SHP77 treated with DMSO at 0.1 percent for 48 hours (cell line): ENCODE results near the gene PRDM2.
"Not testable (repeated sequence)": the region's sequence is repeated elsewhere in the genome, so short reads cannot be mapped to it uniquely, and the experiment has no call there.

Experiments
- DNase-seq: peaks from one replicate; lab custom pipeline; 2025; lab: John Stamatoyannopoulos, UW

PRDM2 gene

DNA sequence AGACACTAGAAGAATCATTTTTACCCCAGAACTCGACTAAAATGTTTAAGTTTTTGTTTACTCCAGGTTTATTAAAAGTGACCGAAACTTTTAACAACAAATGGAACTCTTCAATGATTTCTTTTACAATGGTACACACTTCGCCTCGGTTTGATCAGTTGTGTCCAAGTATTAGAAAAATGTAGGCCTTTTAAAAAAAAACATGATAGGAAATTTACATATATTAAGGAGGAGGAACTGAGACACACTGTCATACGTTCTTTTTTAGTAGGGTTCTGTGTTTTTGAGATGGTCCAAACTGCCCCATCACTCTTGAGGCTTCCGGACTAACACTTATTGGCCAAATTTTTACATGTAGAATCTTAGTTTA is 1.3 kb downstream of the PRDM2 start:
- DNase-seq: no peak

DNA sequence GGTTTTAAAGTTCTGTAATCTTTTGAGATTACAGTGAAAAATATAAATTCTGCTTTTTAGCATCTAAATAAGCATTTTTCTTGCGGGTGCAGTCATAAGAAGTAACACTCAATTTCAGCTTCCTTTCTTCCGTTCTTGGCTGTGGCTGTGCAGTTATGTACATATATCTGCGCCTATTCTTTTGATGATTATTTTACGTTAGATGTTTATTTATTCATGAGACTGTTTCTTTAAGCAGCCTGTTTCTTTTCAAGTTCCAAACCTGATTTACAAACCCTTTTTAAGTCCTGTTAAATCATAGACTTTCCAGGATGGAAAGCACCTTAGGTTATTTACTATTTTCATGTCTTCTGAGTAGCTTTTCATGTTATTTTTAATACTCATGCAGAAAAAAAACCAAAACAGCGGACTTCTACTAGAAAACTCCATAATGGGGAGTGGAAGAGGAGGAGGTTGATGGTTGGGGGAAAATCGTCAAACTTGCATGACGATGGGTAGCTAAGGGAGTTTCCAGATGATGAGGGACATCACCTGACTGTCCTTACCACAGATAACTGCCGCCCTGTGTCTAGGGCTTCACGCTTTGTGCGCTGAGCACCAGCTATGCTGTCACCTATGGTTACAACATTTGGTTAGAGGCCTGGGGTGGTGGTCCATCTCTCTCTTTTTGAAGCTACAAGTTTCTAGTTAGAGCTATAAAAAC is 2.6 kb downstream of the PRDM2 start:
- DNase-seq: no peak

DNA sequence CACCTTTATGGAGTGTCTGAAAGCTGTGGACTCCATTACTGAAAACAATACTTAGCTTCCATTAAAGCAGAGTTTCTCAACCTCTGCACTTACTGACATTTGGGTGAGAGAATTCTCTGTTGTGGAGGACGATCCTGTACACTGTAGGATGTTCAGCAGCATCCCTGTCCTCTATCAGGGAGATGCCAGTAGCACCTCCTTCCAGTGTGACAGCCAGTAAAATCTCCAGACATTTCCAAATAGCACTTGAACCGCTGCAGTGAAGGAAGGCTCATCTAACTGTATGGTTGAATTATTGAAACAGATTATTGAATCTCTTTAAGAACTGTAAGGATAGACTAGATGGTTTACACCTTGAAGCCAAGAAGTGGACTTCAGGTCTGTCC is 3.1 kb downstream of the PRDM2 start:
- DNase-seq: no peak

DNA sequence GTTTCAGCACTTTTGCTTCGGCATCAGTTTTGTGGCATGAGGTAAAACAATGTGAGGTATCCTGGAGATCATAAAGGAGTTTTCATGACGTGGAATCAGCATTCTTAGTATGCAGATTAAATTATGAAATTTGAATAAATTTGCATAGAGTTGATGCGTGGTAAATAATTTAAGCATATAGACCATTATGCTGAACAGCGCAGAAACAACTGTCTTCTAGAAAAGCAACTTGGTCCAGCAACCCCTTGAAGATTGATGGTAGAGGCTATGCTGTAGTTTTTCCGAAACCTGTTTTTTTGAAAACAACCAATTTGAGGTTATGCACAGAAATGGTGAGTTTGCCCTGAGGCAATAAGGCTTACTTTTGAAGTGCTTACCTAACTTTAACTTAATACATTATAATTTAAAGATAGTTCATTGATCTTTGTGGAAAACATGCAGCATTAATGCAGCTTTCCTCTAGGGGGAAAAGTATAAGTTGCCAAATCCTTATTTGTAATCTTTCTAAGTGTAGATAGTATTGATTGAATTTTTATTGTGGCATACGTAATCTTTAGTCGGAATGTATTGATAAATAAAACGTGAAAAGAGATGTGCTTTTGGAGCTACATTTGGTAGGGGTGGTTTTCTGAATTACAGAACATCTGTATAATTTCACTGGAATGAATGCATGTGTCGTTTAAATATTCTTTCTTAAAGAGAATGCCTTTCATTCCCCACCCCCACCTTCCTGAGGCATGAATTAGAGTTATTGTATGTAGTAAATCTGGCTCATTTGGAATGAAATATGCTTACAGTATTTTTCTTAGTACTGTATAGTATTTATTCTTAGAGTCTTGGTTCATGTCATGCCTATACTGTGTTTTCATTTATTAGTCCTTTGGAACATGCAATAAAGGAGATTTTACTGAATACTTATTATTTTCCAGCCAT is 3.8 kb downstream of the PRDM2 start:
- DNase-seq: no peak

DNA sequence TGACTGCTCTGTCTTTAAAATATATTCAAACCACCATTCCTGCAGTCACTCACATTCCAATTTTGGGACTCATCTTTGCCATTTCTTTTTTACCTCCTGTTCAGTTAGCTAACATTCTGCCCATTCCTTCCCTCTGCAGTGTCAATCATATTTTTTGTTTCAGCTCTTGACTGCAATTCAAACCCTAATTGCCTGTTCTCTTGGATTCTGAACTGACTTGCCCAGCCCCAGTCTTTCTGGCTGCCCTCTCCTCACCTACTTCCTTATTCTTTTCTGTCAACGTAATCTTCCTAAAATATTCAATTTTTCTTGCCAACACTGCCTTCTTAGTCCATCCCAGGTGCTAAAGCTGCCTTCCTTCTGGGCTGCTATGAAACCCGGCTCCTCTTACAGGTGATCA is 6.1 kb downstream of the PRDM2 start:
- no peak for DNase-seq

DNA sequence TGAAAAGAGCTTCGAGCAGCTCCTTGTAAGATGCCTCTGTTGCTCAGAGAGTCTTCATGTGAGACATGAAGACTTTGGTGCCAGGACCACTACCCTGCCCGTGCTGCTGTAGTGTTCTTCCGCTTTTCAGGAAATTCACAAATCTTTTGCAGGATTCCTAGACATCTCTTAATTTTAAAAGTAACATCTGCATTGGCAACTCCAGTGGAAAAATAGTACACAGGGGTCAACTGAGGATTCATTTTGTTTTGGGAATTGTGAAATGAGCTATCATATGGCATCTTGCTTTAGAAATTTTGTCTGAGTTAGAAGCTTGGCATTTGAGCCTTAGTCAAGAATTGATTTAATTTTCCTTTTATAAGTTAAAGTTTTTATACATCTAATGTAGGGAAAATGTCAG is 7.2 kb downstream of the PRDM2 start:
- DNase-seq: no peak

DNA sequence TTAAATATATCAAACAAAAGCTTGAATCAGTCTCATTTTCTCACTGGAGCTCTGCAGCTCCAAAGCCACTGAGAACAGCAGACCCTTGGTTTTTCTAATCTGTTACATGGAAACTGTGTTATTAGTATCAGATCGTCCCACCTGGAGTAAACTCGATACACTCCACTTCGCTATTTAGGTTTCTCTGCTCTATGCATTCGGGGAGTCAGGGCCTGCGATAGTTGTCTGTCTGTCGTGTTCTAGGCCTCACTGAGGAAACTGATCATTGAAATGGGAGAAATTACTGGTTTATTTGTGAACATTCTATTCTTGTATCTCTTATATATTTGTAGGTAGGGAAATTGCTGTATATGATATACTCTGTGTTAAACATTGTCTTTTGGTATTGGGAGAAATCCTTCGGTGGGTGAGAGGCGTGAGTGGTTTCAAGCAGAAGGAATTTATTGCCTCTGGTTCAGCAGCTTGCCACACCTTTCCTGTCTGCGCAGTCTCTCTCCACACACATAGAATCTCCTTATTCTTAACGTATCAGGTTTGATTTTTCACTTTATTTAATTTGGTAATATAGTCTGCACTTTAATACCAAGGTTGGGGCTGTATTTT is 8.5 kb downstream of the PRDM2 start:
- no peak for DNase-seq

DNA sequence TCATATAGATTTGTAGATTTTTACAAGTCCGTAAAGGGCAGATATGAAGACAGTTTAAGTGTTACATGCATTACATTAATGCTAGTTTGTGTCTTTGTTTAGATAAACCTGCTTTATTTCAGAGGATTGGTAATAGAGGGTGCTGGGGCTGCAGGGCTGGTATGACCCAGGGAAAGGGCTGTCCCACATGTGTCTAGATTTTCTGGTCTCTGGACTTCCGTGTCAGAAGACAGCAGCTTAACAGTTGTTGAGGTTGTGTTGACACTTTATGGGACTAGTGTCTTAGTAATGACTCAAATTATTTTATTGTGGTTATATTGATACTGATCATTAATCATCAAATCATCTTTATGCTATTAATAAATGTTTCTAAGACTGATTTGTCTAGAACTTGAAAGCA is 10.1 kb downstream of the PRDM2 start:
- no peak for DNase-seq

DNA sequence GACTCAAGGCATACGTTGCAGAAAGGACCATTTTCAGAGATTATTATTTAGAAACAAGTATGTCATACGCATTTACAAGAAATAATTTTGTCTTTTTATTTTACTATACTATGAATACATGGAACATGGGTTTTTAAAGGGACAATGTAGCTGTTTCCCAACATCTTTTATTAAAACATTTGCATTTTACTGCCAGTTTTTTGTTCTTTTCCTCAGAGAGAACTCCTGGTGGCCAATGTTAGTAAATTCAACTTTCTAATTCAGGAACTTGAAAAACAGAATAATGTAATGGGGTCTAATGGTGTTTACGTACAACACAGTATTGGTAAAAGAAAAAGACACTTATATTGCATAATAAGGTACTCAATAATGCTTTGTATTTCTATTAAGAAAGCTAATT is 14.9 kb downstream of the PRDM2 start:
- no peak for DNase-seq

DNA sequence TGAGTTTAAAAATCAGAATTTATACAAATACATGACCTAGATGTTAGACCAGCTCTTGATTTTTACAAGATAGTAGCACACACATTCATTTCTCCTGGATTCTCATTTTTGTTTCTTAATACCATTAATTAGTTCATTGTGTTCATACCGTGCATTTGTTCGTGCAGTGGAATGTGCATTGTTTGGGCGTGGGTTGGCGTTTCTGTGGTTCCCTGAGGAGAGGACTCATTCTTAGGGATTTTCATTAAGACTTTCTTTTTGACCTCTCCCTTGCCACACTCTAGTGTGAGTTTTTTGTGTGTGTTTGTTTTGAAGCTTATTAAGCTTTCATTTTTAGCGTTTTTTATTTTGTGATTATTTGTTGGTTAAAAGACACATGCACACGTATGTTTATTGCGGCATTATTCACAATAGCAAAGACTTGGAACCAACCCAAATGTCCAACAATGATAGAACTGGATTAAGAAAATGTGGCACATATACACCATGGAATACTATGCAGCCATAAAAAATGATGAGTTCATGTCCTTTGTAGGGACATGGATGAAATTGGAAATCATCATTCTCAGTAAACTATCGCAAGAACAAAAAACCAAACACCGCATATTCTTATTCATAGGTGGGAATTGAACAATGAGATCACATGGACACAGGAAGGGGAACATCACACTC is 15.8 kb downstream of the PRDM2 start:
- not testable (repeated sequence) for DNase-seq

DNA sequence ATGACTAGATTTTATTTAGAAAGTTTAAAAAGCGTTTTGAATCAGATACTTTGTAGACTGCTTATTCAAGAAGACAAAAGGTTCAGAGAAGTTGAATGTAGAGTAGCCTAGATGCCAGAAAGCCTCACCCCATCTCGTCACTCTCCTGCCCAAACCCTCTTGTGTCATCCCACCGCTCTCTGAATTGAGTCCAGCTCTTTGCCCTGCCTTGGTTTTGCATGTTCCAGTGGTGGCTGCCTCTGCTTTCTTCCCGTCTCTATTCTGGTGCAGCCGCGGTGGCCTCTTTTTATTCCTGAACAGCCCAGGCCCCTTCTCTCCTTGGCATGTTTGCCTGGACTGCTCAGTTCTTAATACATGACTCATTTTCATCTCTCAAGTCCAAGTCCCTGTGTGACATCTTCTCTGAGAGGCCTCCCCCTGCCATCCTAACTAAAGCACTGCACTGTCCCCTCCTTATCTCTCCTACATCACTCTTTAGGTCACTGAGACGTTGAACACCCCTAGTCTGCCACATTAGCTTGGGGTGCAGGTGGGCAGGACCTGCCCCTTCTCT is 22.9 kb downstream of the PRDM2 start:
- DNase-seq: no peak

DNA sequence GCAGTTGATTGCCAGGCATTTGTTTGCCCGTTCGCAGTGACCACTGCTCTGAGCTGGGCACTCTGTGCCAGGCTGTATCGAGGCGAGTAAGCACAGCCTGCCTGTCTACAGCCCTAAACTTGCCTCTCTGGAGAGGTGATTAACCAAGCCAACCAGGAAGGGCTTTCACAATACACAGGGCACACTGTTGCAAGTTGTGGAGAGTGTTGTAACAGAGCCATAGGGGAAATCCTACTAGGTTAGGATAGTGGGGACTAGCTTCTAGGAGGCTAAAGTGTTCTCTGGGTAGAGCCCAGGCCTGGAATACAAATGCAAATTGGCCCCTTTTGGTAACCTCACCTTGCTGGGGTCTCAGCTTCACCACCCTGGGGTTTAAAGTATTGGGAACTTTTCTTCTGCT is 23.8 kb downstream of the PRDM2 start:
- DNase-seq: no peak

DNA sequence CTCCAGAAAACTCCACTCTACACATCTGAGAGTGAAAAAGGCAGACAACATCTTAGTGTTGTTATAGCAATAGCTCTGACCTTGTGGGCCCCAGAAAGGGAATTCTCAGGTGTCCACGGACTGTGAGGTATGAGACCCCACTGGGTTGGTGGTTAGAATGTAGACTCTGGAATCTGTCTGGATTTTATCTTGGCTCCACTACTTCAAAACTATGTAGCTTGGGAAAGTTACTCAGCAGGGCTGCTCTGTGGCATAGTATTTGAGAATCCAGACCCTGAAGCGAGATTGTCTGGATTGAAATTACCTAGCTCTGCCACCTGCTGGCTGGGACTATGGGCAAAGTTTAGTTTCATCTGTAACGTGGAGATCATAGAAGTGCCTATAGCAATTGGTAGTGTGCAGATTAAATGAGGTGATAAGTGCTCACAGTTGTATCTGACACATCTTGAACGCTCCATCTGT is 25.8 kb downstream of the PRDM2 start:
- DNase-seq: no peak

DNA sequence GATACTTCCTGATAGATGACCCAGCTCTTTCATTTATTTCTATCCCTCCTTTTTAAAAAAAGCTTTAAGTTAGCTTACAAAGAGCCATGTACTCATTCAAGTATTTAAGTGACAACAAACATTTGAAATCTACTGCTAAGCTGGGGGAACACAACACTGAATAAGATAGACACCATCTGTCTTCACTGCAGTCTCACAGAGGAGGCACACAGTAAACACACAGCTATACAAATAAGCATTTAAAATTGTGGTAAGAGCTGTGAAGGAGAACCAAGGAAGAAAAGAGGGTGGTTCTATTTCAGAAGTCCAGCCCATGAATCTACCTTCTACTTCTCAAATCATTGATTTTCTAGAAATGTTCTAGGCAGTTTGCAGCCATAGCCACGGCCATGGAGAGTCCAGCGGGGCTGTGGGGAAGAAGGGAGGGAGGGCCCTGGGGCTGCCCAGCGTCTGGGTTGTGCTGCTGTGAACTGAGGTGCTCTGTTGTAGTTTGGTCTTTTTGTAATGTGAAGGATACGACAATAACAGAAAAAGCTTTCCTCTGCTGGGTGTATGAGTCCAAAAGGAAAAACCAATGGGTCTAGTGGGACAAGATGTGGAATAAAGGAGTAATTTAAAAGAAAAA is 28.2 kb downstream of the PRDM2 start:
- DNase-seq: no peak

DNA sequence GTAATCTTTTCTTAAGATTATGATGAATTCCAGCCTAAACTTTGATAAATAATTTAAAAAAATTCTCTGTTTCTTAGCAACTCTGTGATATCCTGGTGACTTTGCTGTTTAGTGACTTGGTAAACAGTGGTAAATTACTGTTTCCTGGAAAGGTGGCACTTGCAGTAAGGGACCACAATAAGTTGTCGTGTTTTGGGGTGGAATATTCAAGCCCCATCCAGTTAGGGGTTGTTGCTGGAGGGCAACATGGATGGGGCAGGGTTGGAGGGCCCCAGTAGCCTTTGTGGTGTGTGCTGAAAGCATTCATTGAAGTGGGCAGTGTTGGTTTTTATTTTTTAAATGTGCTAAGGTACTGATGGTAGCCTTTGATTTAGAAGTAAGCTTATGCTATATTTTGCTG is 30.3 kb downstream of the PRDM2 start:
- DNase-seq: no peak

DNA sequence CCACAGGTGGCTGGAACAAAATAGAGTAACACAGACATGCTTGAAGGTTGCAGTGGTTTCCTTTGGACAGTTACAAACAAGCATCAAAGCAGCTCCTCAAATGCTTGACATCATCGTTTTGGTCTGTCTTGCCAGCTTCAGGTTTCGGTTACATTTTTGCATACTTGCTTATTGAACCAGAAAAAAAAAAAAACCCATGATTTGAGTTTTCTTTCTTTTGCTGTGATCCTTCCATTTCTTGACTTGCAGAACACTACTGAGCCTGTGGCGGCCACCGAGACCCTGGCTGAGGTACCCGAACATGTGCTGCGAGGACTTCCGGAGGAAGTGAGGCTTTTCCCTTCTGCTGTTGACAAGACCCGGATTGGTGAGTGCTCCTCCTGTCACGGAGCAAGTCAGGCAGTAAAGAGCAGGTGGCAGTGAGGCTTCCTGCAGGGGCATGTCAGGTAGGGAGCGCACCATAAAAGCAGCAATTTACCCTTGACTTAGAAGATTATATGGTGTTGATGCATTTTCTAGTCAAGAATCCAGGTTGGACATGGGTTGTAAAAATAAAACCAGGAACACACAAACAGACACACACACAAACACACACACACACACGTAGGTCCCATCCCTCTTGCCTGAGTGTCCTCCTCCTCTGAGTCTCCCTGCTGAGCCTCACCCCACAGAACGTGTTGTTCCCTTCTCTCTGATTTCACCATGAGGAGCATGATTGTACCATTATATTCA is 30.9 kb downstream of the PRDM2 start:
- DNase-seq: no peak

DNA sequence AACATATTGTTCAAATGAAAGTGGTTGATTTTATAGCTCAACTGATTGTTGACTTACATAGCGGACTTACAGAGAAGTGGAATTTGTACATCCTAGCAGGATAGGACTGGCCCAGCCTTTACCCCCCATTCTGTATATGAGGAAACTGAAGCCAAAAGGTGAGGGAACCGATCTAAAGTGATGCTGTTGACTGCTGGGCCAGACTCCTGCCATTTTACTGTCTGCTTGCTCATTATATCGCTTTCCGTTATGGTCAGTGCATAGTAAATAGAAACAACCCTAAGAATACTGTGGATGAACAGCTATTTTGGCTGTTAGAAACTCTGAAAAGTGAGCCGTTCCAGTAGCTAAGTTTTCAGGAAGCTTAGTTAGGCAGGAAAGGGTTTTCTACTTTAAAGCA is 31.9 kb downstream of the PRDM2 start:
- no peak for DNase-seq

DNA sequence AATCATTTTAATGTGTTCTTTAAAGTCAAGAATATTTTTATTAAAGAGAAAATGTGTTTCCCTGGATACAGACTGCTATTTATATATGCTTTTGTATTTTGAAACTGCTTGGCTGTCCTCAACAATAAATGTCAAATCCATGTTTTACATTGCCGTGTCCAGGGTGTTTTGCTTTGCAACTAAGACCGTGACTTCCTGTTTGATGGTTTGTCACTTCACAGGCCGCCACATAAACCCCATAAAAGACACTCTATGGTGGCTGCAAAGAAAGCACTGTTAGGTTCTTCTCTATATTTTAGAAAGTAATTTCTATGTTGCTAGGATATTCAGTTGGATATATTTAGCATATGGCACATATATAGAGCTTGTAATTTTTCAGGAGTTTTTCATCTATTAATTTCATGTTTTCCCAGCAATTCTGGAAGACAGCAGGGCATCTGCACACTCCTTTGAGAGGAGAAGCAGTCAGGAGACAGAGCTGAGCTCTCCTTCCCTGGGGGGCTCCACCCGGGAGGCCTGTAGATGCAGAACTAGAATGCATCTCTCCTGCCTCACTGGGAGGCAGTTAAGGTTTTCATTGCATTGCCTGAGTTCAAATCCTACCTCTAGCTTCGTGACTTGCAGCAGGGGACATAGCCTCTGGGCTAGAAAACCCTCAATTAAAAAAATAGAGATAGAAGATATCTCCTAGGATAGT is 33.1 kb downstream of the PRDM2 start:
- no peak for DNase-seq

DNA sequence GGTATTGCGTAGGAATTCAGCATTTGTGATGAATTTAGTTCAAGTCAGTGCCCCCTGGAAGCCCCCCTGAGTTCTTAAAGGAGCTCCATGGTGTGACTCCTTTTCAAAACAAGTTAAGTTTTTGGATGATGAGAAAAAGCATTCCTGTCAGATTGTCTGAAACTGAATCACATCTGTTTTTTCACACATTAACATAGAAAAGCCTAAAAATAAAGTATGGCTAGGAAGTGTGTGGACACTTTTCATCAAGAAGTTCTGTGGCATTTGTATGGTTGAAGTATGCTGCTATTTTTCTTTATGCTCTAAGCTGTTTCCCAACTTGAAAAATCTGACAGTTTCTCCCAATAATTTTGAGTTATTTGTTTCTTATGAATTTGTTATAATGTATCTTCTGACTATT is 33.7 kb downstream of the PRDM2 start:
- DNase-seq: no peak

DNA sequence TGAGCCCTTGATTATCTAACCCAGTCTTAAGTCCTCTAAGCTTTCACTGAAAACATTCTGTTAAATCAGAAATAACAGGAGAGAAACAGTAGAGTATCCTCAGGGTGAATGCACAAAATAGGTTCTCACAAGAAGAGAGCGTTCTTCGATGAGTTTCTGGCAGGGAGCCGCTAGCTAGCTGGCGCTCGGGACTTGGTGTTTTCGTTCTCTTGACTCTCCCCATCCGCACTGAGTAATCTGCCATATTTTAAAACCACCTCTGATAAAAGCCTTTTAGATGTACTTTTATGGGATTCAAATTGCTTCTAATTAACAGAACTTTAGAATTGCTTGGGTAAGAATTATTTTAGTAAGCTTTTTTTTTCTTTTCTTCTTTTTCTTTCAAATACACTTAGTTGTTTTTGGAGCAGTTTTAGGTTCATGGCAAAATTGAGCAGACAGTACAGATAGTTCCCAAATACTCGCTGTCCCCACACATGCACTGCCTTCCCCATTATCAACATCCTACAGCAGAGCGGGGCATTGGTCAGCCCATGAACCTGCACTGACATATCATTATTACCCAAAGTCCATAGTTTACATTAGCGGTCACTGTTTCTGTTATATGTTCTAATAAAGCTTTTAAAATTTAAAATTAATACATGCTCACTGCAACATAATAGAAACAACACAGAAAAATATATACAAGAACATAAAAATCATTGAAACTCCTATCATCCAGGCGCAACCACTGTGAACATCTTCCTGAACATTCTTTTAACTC is 35.4 kb downstream of the PRDM2 start:
- DNase-seq: no peak
